ENCODE results near the gene LRRC57. TPM values are rescaled to one million over a fixed set of nuclear protein-coding genes. Genes with fewer than 3 reads are reported as not detected.

The LRRC57 gene
- total and polyA plus RNA-seq, 2 of the 13 experiments (the other 11 are each of a cell fraction or from before 2014, with no cell fraction given) = 5.8 to 14.8 TPM

GRCh38 chr15:42549032-42549491 is 469 bp upstream of the LRRC57 start (continued):
- no peak for TF ChIP-seq SIN3B (IDR thresholded peaks at IDR 0.05; ENCODE audit: low read length)
- no peak for TF ChIP-seq ZSCAN25 (CRISPR knock-in tag; IDR thresholded peaks at IDR 0.05)
- TF ChIP-seq FOXA1 (IDR thresholded peaks at IDR 0.05) = no peak
- no peak for TF ChIP-seq FOXA1 (CRISPR knock-in tag; IDR thresholded peaks at IDR 0.05)
- TF ChIP-seq ZNF83 (CRISPR knock-in tag; IDR thresholded peaks at IDR 0.05; ENCODE audit: borderline replicate concordance) = no peak
- no peak for TF ChIP-seq HBP1 (CRISPR knock-in tag; IDR thresholded peaks at IDR 0.05; ENCODE audit: low read depth)
- no peak for TF ChIP-seq HNRNPUL1 (IDR thresholded peaks at IDR 0.05; ENCODE audit: low read depth, low read length)
- TF ChIP-seq MAFG (CRISPR knock-in tag; IDR thresholded peaks at IDR 0.05) = 0 out of 2 replicates have a peak, but pooled peaks have one; percentile 17
- TF ChIP-seq ZNF501 (CRISPR knock-in tag; IDR thresholded peaks at IDR 0.05) = peak; percentile 11; the same call in 1 of the 2 replicates
- TF ChIP-seq SAP130 (CRISPR knock-in tag; IDR thresholded peaks at IDR 0.05; ENCODE audit: low read depth) = no peak
- no peak for TF ChIP-seq MEF2D (CRISPR knock-in tag; IDR thresholded peaks at IDR 0.05)
- no peak for TF ChIP-seq YEATS4 (CRISPR knock-in tag; IDR thresholded peaks at IDR 0.05; ENCODE audit: borderline replicate concordance)
- no peak for TF ChIP-seq CTCF (CRISPR knock-in tag; IDR thresholded peaks at IDR 0.05)
- no peak for TF ChIP-seq ZFP37 (CRISPR knock-in tag; IDR thresholded peaks at IDR 0.05; ENCODE audit: borderline replicate concordance)
- no peak for TF ChIP-seq HMG20A (CRISPR knock-in tag; IDR thresholded peaks at IDR 0.05; ENCODE audit: borderline replicate concordance)
- TF ChIP-seq ZC3H4 (CRISPR knock-in tag; IDR thresholded peaks at IDR 0.05; ENCODE audit: borderline replicate concordance) = no peak
- TF ChIP-seq ZBTB21 (CRISPR knock-in tag; IDR thresholded peaks at IDR 0.05) = no peak
- no peak for TF ChIP-seq KMT2B (CRISPR knock-in tag; IDR thresholded peaks at IDR 0.05)
- TF ChIP-seq ZNF768 (CRISPR knock-in tag; IDR thresholded peaks at IDR 0.05) = no peak
- 0 out of 2 replicates have a peak, but pooled peaks have one; percentile 19 for TF ChIP-seq ARID4A (CRISPR knock-in tag; IDR thresholded peaks at IDR 0.05; ENCODE audit: borderline replicate concordance)
- no peak for TF ChIP-seq ADNP (CRISPR knock-in tag; IDR thresholded peaks at IDR 0.05)
- 0 out of 2 replicates have a peak, but pooled peaks have one; percentile 1 for TF ChIP-seq FOSL1 (CRISPR knock-in tag; IDR thresholded peaks at IDR 0.05; ENCODE audit: borderline replicate concordance)
- no peak for TF ChIP-seq U2AF1 (optimal IDR thresholded peaks at IDR 0.05; ENCODE audit: low read depth, low read length)
- TF ChIP-seq ZBTB46 (CRISPR knock-in tag; IDR thresholded peaks at IDR 0.05; ENCODE audit: borderline replicate concordance) = no peak
- TF ChIP-seq NBN (conservative IDR thresholded peaks at IDR 0.05) = no peak

Data from HepG2 (cell line).